Prostate gland (tissue), 2 donors: ENCODE results near the gene PTPRH.

Source experiments
- POLR2A ChIP-seq: fragments of 450-650 bp; IDR thresholded peaks from one replicate; pipeline ENCODE4 v1.6.1; 2016; ENCODE audit warnings: antibody characterized with exemption, mild to moderate bottlenecking
- TF ChIP-seq, protein P1 (sequence below), 4 experiments: fragments of 200-600 bp in 2 of 4; fragments of 450-650 bp in 2 of 4; sonication (generic) in 2 of 4; IDR thresholded peaks; 1 replicate in 3 of 4; 2 replicates in 1 of 4; pipeline ENCODE4 v1.5.1; 2016 to 2019; ENCODE audit warnings: antibody characterized with exemption in 4 of 4, mild to moderate bottlenecking in 2 of 4, moderate library complexity in 2 of 4

DNA sequence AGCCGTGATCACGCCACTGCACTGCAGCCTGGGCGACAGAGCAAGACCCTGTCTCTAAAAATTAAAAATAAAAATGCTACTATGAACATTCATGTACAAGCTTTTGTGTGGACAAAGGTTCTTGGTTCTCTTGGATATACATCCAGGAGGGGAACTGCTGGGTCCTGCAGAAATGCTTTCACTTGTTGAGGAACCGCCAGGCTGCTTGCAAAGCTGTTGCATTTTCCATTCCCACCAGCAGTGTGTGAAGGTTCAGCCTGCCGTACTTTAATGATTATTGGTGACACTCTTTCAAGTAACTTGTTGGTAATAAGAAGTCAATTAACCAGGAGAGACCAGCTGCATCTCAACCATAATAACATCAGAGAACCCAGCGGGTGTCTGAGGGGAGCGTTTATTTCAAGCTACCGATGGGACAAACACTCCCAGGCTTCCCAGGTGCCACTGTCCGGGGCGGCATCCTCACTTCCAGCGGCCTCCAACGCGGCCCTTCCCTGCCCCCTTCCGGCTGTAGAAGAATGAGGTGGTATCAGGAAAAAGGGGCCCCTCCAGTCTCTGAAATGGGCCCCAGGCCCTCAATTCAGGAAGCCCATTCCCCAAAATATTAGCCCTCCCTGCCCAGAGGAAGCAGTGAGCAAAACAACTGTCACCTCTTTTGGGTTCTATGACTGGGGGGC, 76.7 kb downstream of the PTPRH start:
- TF ChIP-seq, protein P1, sequence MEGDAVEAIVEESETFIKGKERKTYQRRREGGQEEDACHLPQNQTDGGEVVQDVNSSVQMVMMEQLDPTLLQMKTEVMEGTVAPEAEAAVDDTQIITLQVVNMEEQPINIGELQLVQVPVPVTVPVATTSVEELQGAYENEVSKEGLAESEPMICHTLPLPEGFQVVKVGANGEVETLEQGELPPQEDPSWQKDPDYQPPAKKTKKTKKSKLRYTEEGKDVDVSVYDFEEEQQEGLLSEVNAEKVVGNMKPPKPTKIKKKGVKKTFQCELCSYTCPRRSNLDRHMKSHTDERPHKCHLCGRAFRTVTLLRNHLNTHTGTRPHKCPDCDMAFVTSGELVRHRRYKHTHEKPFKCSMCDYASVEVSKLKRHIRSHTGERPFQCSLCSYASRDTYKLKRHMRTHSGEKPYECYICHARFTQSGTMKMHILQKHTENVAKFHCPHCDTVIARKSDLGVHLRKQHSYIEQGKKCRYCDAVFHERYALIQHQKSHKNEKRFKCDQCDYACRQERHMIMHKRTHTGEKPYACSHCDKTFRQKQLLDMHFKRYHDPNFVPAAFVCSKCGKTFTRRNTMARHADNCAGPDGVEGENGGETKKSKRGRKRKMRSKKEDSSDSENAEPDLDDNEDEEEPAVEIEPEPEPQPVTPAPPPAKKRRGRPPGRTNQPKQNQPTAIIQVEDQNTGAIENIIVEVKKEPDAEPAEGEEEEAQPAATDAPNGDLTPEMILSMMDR (IDR thresholded peaks at IDR 0.05) = no peak
- TF ChIP-seq POLR2A = no peak
